Activated CD8-positive, alpha-beta T cell treated with anti-CD3 and anti-CD28 coated beads for 36 hours (primary cell): Measurements from ENCODE around the gene ZFYVE27. TPM values are rescaled to one million over a fixed set of nuclear protein-coding genes. Genes with fewer than 3 reads are reported as not detected.
A peak's percentile ranks its signal among the peaks of the same experiment; 100 is the strongest.
"Not testable (repeated sequence)": the region's sequence is repeated elsewhere in the genome, so short reads cannot be mapped to it uniquely, and the experiment has no call there.

Experiments used
- ATAC-seq: fragments of 200-7000 bp; cut with Tn5 transposase; one replicate; pipeline ENCODE4 v1.10.0; 2021; ENCODE audit warnings: mild to moderate bottlenecking, moderate library complexity
- CTCF ChIA-PET: fragments of 350-600 bp; sonication (Branson Sonifier 250); formaldehyde crosslinking; loops from one replicate; lab custom pipeline; 2021; ENCODE audit warnings: antibody characterized with exemption; lab: Charles Lee
- POLR2A ChIA-PET: fragments of 350-600 bp; sonication (Branson Sonifier 250); formaldehyde crosslinking; loops from one replicate; lab custom pipeline; 2021; ENCODE audit warnings: antibody characterized with exemption; lab: Charles Lee
- DNase-seq: peaks from one replicate; pipeline ENCODE4 v3.0.0-alpha.2; 2020
- H3K27ac Mint-ChIP-seq: one replicate; pipeline ENCODE4 v1.8.0; 2021; ENCODE audit warnings: mild to moderate bottlenecking, mixed read lengths
- H3K27me3 Mint-ChIP-seq: one replicate; pipeline ENCODE4 v1.8.0; 2021; ENCODE audit warnings: mixed read lengths
- H3K36me3 Mint-ChIP-seq: one replicate; pipeline ENCODE4 v1.8.0; 2021; ENCODE audit warnings: low read depth, mixed read lengths
- H3K4me1 Mint-ChIP-seq: one replicate; pipeline ENCODE4 v1.8.0; 2021; ENCODE audit warnings: low read depth, mixed read lengths
- H3K4me3 Mint-ChIP-seq: one replicate; pipeline ENCODE4 v1.8.0; 2021; ENCODE audit warnings: mild to moderate bottlenecking, moderate library complexity, mixed read lengths
- H3K9me3 Mint-ChIP-seq: one replicate; pipeline ENCODE4 v1.8.0; 2021; ENCODE audit warnings: mixed read lengths
- intact Hi-C: fragments of 100-400 bp; cut with micrococcal nuclease; formaldehyde crosslinking; loops from one replicate; pipeline ENCODE4 v1.10.0; 2022
- total RNA-seq, 2 experiments: library from RNA; stranded (reverse); gene quantifications; one replicate each; pipeline ENCODE4 v1.2.3, GENCODE V29; 2021
- TF ChIP-seq, protein P1 (sequence below): fragments of 200-600 bp; IDR thresholded peaks from one replicate; pipeline ENCODE4 v1.8.0; 2022; ENCODE audit warnings: antibody characterized with exemption, mild to moderate bottlenecking

ZFYVE27 gene, protein sequence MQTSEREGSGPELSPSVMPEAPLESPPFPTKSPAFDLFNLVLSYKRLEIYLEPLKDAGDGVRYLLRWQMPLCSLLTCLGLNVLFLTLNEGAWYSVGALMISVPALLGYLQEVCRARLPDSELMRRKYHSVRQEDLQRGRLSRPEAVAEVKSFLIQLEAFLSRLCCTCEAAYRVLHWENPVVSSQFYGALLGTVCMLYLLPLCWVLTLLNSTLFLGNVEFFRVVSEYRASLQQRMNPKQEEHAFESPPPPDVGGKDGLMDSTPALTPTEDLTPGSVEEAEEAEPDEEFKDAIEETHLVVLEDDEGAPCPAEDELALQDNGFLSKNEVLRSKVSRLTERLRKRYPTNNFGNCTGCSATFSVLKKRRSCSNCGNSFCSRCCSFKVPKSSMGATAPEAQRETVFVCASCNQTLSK
- 10 to 100 TPM; 18.1 to 20.1 TPM for total RNA-seq

DNA sequence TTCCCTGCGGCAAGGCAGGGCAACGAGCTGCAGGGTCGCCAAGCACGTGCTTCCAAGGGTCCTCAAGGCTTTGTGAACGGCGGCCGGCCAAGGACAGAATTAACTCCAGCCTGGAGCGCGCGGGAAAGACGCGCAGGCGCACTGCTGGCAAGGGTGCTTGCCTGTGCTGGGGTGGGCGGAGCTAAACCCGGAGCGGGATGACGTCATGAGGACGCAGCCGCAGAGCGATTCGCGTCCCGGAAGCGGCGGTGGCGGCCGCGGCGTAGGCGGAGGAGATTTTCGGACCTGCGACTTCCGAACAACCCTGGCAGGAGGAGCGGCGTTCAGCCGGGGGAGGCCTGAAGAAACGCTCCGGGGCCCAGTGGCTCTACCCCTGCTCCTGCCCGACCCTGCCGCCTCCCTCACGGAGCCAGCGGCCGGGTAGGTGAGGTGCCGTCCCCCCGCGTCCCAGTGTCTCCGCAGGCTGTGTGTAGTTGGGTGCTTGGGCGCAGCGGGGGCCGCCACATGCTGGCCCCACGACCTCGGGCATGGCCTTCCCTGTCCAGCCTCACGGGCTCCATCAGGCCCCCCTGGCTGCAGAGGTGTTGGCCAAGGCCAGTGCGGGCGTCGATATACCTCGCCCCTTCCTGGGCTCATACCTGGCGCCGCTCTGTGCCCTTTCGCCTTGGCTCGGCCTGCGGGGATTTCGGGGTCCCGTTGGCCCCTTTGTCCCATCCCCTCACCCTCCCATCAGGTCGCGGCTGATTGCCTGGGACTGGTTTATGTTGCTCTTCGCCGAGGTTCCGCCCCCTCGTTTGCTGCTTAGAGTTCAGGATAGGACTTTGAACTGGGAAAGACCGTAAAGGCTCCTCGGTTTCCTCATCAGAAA, at the start of gene ZFYVE27:
Gene ZFYVE27, plus strand, starts transcription at position 227 of the 868 bp plus-strand sequence. CDS start 1,350 bp downstream, outside the sequence.
- H3K27me3 Mint-ChIP-seq: no peaks in the 10 kb centered on the region
- peak within 1 kb of the TSS; percentile 93 for H3K27ac Mint-ChIP-seq
- peak; percentile 95 for ATAC-seq
- ChIA-PET CTCF (interaction anchor here (0.8 to 15.2 kb wide), 11 partner anchors 10 to 291 kb away, joined by 3 to 537 read pairs (median 4); partner anchors contain the start of genes AVPI1, MARVELD1 and SFRP5), POLR2A (interaction anchor here (0.6 to 1.5 kb wide), 12 partner anchors 10 to 110 kb away, joined by 3 to 7 read pairs (median 4); partner anchors contain the start of gene SFRP5)
- peak; percentile 98 for DNase-seq
- TF ChIP-seq, protein P1, sequence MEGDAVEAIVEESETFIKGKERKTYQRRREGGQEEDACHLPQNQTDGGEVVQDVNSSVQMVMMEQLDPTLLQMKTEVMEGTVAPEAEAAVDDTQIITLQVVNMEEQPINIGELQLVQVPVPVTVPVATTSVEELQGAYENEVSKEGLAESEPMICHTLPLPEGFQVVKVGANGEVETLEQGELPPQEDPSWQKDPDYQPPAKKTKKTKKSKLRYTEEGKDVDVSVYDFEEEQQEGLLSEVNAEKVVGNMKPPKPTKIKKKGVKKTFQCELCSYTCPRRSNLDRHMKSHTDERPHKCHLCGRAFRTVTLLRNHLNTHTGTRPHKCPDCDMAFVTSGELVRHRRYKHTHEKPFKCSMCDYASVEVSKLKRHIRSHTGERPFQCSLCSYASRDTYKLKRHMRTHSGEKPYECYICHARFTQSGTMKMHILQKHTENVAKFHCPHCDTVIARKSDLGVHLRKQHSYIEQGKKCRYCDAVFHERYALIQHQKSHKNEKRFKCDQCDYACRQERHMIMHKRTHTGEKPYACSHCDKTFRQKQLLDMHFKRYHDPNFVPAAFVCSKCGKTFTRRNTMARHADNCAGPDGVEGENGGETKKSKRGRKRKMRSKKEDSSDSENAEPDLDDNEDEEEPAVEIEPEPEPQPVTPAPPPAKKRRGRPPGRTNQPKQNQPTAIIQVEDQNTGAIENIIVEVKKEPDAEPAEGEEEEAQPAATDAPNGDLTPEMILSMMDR: no peak
- peak within 1 kb of the TSS; percentile 85 for H3K4me3 Mint-ChIP-seq
- peaks cover 34% of the 10 kb centered on the region for H3K36me3 Mint-ChIP-seq
- peaks cover 3% of the 10 kb centered on the region for H3K9me3 Mint-ChIP-seq
- intact Hi-C loops: no loop called here
- H3K4me1 Mint-ChIP-seq: peaks cover 47% of the 10 kb centered on the region

DNA sequence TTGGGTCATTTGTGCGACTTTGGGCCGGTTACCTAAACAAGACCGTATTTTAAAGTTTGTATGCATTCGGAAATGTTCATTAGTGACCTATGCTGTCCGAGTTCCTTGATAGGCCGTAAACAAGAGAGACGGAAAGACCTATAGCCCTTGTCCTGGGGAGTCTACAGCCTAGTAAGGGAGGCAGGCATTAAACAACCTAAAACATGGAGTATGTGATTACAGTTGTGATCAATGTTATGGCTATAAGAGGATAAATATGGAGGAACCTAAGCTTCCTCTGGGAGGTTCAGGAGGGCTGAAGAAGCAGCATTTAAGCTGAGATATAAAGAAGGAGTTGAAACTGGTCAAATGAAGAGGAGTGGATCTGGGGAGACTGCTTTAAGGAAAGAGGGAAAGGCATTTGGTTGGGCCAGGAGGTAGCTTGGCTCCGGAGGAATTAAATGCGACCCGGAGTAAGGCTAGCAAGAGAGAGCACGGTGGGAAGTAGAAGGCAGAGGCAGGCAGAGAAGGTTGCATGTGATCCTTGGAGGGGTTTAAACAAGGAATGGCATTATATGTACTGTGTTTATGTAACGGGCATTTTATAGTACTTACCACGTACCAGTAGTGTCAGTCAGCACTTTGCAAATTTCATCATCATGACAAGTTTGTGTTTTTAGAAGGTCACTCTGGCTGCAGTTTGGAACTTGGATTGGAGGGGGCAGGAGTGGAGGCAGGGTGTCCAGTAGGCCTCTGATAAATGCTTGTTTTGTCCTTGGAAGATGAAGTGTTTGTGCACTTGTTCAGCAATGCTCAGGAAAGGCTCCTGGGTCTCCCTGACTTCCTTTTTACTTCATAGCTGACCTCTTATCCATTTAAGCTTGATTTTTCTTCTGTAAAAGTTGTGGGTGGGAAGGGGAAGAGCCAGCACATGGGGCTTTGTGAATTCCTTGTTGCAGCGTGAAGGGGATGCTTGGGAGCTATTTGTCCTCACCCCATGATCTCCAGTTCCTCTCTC, 48.8 kb upstream of the ZFYVE27 start:
- ATAC-seq (no peak), DNase-seq (no peak)
- Mint-ChIP-seq H3K4me3 (peak overlapping the region; percentile 81), H3K36me3 (no peaks in the 10 kb centered on the region), H3K4me1 (peaks cover 22% of the 10 kb centered on the region), H3K9me3 (no peaks in the 10 kb centered on the region), H3K27me3 (no peaks in the 10 kb centered on the region), H3K27ac (peak overlapping the region; percentile 69)
- ChIA-PET POLR2A (interaction anchor here (1.0 to 2.3 kb wide), 4 partner anchors 8 to 66 kb away, joined by 3 to 10 read pairs (median 6); partner anchors contain the start of gene MARVELD1), CTCF (interaction anchor here (0.9 to 7.4 kb wide), 13 partner anchors 8 to 104 kb away, joined by 3 to 75 read pairs (median 12); partner anchors contain the start of gene ZFYVE27)
- intact Hi-C loops: no loop called here
- TF ChIP-seq, protein P1: no peak

DNA sequence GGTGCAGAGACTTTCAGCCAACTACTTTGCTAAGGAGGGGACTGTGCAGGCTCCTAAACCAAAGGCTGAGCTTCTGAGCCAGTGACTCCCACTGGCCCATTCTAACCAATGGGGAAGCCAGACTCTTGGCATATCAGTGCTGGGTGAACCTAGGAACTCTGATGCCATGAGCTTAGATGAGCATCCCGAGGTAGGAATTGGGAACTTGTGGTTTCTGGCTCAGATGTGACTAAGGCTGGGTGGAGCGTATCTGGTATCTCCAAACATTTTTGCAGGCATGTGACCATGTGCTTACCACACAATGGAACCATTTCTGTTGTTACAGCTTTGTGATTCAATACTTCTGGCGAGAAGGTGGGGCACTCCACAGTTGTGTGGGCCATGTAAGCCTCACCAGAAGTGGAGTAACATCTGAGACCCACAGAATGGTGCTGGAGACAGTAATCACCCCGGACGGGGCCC, 47.3 kb upstream of the ZFYVE27 start:
- H3K4me3 Mint-ChIP-seq: no peak overlapping the region
- no peak for DNase-seq
- CTCF ChIA-PET: interaction anchor here (1.6 to 7.4 kb wide), 4 partner anchors 14 to 42 kb away, joined by 6 to 75 read pairs (median 40); no protein-coding TSS in a partner anchor

DNA sequence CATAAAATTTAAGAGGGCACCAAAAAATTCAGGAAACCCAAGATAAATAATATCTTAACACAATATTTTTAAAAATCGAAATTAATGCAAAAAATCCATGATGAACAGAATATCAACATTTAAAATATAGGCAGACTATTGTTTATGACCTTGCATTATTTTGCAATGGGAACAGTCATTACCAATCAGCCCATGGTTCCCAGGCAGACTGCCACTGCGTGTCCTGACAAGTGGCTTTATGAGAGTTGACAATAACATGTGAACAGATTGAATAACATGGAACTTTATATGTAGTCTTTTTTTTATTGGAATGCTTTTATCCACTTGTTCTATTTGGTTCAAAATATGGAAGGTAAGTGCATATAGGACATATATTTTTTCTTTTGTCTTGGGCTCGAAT, 46.8 kb upstream of the ZFYVE27 start:
- peaks cover 15% of the 10 kb centered on the region for H3K4me1 Mint-ChIP-seq
- TF ChIP-seq, protein P1: no peak
- no peak overlapping the region for H3K27ac Mint-ChIP-seq
- intact Hi-C loops: no loop called here
- no peaks in the 10 kb centered on the region for H3K27me3 Mint-ChIP-seq
- no peaks in the 10 kb centered on the region for H3K36me3 Mint-ChIP-seq
- DNase-seq: no peak
- POLR2A ChIA-PET: no interaction called here
- no peak for ATAC-seq
- CTCF ChIA-PET: interaction anchor here (1.3 to 7.4 kb wide), 4 partner anchors 13 to 42 kb away, joined by 3 to 75 read pairs (median 8); no protein-coding TSS in a partner anchor
- no peaks in the 10 kb centered on the region for H3K9me3 Mint-ChIP-seq
- no peak overlapping the region for H3K4me3 Mint-ChIP-seq

More for the DNA sequence above, 47.3 kb upstream of the ZFYVE27 start:
- intact Hi-C loops: no loop called here
- H3K27me3 Mint-ChIP-seq: no peaks in the 10 kb centered on the region
- peaks cover 19% of the 10 kb centered on the region for H3K4me1 Mint-ChIP-seq
- TF ChIP-seq, protein P1: no peak
- no peak for ATAC-seq
- H3K36me3 Mint-ChIP-seq: no peaks in the 10 kb centered on the region
- H3K9me3 Mint-ChIP-seq: no peaks in the 10 kb centered on the region
- POLR2A ChIA-PET: interaction anchor here (1.0 kb wide), 1 partner anchor 47 kb away, joined by 4 read pairs; the partner anchor contains the start of gene ZFYVE27
- no peak overlapping the region for H3K27ac Mint-ChIP-seq

DNA sequence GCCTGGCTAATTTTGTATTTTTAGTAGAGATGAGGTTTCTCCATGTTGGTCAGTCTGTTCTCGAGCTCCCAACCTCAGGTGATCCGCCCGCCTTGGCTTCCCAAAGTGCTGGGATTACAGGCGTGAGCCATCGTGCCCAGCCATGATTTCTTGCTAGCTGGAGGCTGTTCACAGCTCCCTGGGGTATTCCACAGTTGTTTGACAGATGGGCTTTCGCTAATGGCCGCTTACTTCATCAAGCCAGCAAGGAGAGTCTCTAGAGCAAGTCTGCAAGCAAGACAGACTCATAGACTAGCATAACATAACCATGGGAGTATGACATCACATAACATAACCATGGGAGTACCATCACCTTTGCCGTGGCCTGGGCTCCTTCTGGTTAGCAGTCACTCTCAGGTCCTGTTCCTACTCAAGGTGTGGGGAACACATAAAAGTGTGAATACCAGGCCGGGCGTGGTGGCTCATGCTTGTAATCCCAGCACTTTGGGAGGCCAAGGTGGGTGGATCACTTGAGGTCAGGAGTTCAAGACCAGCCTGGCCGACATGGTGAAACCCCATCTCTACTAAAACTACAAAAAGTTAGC, 38.8 kb upstream of the ZFYVE27 start:
- H3K9me3 Mint-ChIP-seq, DNase-seq, intact Hi-C loops, H3K4me3 Mint-ChIP-seq, H3K27me3 Mint-ChIP-seq, H3K4me1 Mint-ChIP-seq, ATAC-seq, H3K27ac Mint-ChIP-seq, H3K36me3 Mint-ChIP-seq: not testable (repeated sequence)
- CTCF ChIA-PET: interaction anchor here (1.0 to 3.3 kb wide), 6 partner anchors 11 to 171 kb away, joined by 3 to 21 read pairs (median 8); partner anchors contain the start of gene AVPI1
- POLR2A ChIA-PET: interaction anchor here (1.1 kb wide), 1 partner anchor 11 kb away, joined by 3 read pairs; no protein-coding TSS in a partner anchor
